GM23248 (cell line): Measurements from ENCODE around the gene NRF1. TPM values are rescaled to one million over a fixed set of nuclear protein-coding genes. Genes with fewer than 3 reads are reported as not detected.
"Not testable (repeated sequence)": the region's sequence is repeated elsewhere in the genome, so short reads cannot be mapped to it uniquely, and the experiment has no call there.

Experiments used
- DNase-seq: peaks from one replicate; pipeline ENCODE4 v3.0.0-alpha.2; 2015
- H2AFZ ChIP-seq: fragments of 200-600 bp; sonication (generic); 2 replicates; pipeline ENCODE4 v1.6.1; 2016; ENCODE audit warnings: antibody characterized with exemption
- H3F3A ChIP-seq: fragments of 200-600 bp; sonication (generic); 2 replicates; pipeline ENCODE4 v1.6.1; 2016; ENCODE audit warnings: mild to moderate bottlenecking, antibody characterized with exemption, mixed run types; ENCODE audit not compliant: insufficient read depth
- H3K27ac ChIP-seq: fragments of 200-600 bp; sonication (generic); 2 replicates; pipeline ENCODE4 v1.5.1; 2016; ENCODE audit warnings: mild to moderate bottlenecking
- H3K27me3 ChIP-seq: fragments of 200-600 bp; sonication (generic); replicated peaks from 2 replicates; pipeline ENCODE4 v1.6.1; 2016; ENCODE audit warnings: mild to moderate bottlenecking; ENCODE audit not compliant: insufficient read depth
- H3K36me3 ChIP-seq: fragments of 200-600 bp; sonication (generic); 2 replicates; pipeline ENCODE4 v1.6.1; 2016; ENCODE audit warnings: low read depth, mild to moderate bottlenecking
- H3K4me1 ChIP-seq: fragments of 200-600 bp; sonication (generic); 2 replicates; pipeline ENCODE4 v1.6.1; 2016; ENCODE audit warnings: mild to moderate bottlenecking; ENCODE audit not compliant: insufficient read depth
- H3K4me2 ChIP-seq: fragments of 200-600 bp; sonication (generic); one replicate; pipeline ENCODE4 v1.6.1; 2016; ENCODE audit warnings: mild to moderate bottlenecking; ENCODE audit not compliant: unreplicated experiment
- H3K4me3 ChIP-seq: fragments of 200-600 bp; sonication (generic); 2 replicates; pipeline ENCODE4 v1.5.1; 2016; ENCODE audit warnings: mild to moderate bottlenecking
- H3K79me2 ChIP-seq: fragments of 200-600 bp; sonication (generic); 2 replicates; pipeline ENCODE4 v1.6.1; 2016; ENCODE audit warnings: mild to moderate bottlenecking; ENCODE audit not compliant: insufficient read depth
- H3K9ac ChIP-seq: fragments of 200-600 bp; sonication (generic); 2 replicates; pipeline ENCODE4 v1.6.1; 2016; ENCODE audit warnings: mild to moderate bottlenecking
- H3K9me2 ChIP-seq: fragments of 200-600 bp; sonication (generic); 2 replicates; pipeline ENCODE4 v1.6.1; 2016; ENCODE audit warnings: mixed run types, mild to moderate bottlenecking, moderate library complexity; ENCODE audit not compliant: insufficient read depth
- H3K9me3 ChIP-seq: fragments of 200-600 bp; sonication (generic); one replicate; pipeline ENCODE4 v1.6.1; 2017; ENCODE audit warnings: low read depth
- H4K20me1 ChIP-seq: fragments of 200-600 bp; sonication (generic); 2 replicates; pipeline ENCODE4 v1.6.0; 2016; ENCODE audit not compliant: insufficient read depth
- EZH2 ChIP-seq: fragments of 200-600 bp; sonication (generic); IDR thresholded peaks from 2 replicates; pipeline ENCODE4 v1.6.1; 2018; ENCODE audit warnings: antibody characterized with exemption, mild to moderate bottlenecking; ENCODE audit not compliant: insufficient read depth, poor library complexity, severe bottlenecking
- EZH2phosphoT487 ChIP-seq: fragments of 200-600 bp; sonication (generic); IDR thresholded peaks from 2 replicates; pipeline ENCODE4 v1.6.1; 2018; ENCODE audit warnings: antibody characterized with exemption, moderate library complexity, mild to moderate bottlenecking, low read depth; ENCODE audit not compliant: insufficient read depth
- WGBS, 2 experiments: methylation state at CpG; one replicate each; pipeline ENCODE4 v1.1.6; 2015 to 2017; ENCODE audit warnings: low lambda C conversion rate in 2 of 2, low coverage in 1 of 2; ENCODE audit errors: missing lambda C conversion rate in 2 of 2; 5-methylcytosine and 5-hydroxymethylcytosine counted together
- in situ Hi-C: fragments of 300-500 bp; cut with MboI; formaldehyde crosslinking; loops from 2 replicates; pipeline ENCODE4 v1.15.0; 2020
- polyA plus RNA-seq: library from polyadenylated mRNA; unstranded; fragments of >200 nt; fragmentation: Nextera tagmentation; extraction: Ambion mirVana; gene quantifications from 2 replicates; pipeline ENCODE4 v1.2.1, GENCODE V29; 2016
- total RNA-seq: library from RNA; depleted of rRNA; stranded (reverse); fragments of >200 nt; shearing (Covaris generic); gene quantifications from 2 replicates; pipeline ENCODE4 v1.2.3, GENCODE V29; 2014

Gene NRF1
- total and polyA plus RNA-seq, 2 experiments from 2014 or later: 3.5 to 11.1 TPM

DNA sequence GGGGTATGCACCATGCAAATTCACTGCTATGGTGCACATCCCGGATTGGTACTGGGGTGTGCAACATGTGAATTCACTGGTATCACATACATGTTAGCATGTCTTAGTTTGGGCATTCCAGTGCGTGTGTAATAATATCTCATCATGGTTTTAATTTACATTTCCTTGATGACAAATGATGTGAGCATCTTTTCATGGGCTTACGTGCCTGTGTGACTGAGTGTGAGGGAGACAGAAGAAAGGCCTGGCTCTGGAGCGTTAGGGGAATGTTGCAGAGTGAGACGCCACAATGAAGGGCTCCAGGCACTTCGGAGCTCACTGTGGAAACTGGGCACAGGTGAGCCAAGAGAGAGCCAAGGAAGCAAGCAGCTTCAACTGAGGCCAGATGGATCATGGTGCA is 178.6 kb downstream of the NRF1 start:
- 19 to 21% methylated on average over 6 of the region's 6 CpGs for whole genome bisulfite sequencing, 2 experiments
- in situ Hi-C loops: no loop called here
- H4K20me1 ChIP-seq: no peaks in the 10 kb centered on the region

GRCh38 chr7:129792721-129793120 is 181.2 kb downstream of the NRF1 start:
- Histone ChIP-seq H3K27ac (no peak overlapping the region), H3K79me2 (no peaks in the 10 kb centered on the region), H3K4me2 (no peak overlapping the region), H3F3A (0 out of 2 replicates have a peak, but pooled peaks cover 6% of the 10 kb centered on the region), H4K20me1 (no peaks in the 10 kb centered on the region), H3K4me1 (no peaks in the 10 kb centered on the region), H3K27me3 (no peaks in the 10 kb centered on the region), H3K9me3 (no peaks in the 10 kb centered on the region), H3K4me3 (no peak overlapping the region), H3K36me3 (no peaks in the 10 kb centered on the region), H3K9ac (no peak overlapping the region), H2AFZ (no peak overlapping the region), H3K9me2 (no peaks in the 10 kb centered on the region)
- in situ Hi-C loops: no loop called here
- DNase-seq: no peak
- TF ChIP-seq EZH2phosphoT487: no peak
- no peak for TF ChIP-seq EZH2
- WGBS, 2 experiments: 71 to 81% methylated on average over 9 of the region's 9 CpGs

More for the DNA sequence above, 178.6 kb downstream of the NRF1 start:
- no peaks in the 10 kb centered on the region for H3K9me2 ChIP-seq
- 0 out of 2 replicates have a peak, but pooled peaks cover 6% of the 10 kb centered on the region for H3F3A ChIP-seq
- H2AFZ ChIP-seq: no peak overlapping the region
- H3K4me3 ChIP-seq: no peak overlapping the region
- H3K27me3 ChIP-seq: peaks cover 23% of the 10 kb centered on the region
- H3K4me2 ChIP-seq: no peak overlapping the region
- TF ChIP-seq EZH2phosphoT487 (no peak), EZH2 (no peak)
- peak; percentile 79 for DNase-seq
- no peak overlapping the region for H3K27ac ChIP-seq
- H3K79me2 ChIP-seq: no peaks in the 10 kb centered on the region
- H3K9ac ChIP-seq: no peak overlapping the region
- H3K36me3 ChIP-seq: no peaks in the 10 kb centered on the region
- no peaks in the 10 kb centered on the region for H3K9me3 ChIP-seq
- no peaks in the 10 kb centered on the region for H3K4me1 ChIP-seq

- 70 to 73% methylated on average over 9 of the region's 9 CpGs for WGBS, 2 experiments
- Histone ChIP-seq H3K9me2 (no peaks in the 10 kb centered on the region), H3K36me3 (no peaks in the 10 kb centered on the region), H3K27me3 (no peaks in the 10 kb centered on the region), H3K27ac (no peak overlapping the region), H3K79me2 (no peaks in the 10 kb centered on the region), H3K4me1 (no peaks in the 10 kb centered on the region), H3K4me2 (no peak overlapping the region), H3K4me3 (no peak overlapping the region), H4K20me1 (no peaks in the 10 kb centered on the region), H3F3A (0 out of 2 replicates have a peak, but pooled peaks cover 6% of the 10 kb centered on the region), H2AFZ (no peak overlapping the region), H3K9ac (no peak overlapping the region), H3K9me3 (no peaks in the 10 kb centered on the region)
- DNase-seq: no peak
- in situ Hi-C loops: no loop called here
- no peak for TF ChIP-seq EZH2
- no peak for TF ChIP-seq EZH2phosphoT487
Measured at GRCh38 chr7:129793506-129794310, 182.2 kb downstream of the NRF1 start.

GRCh38 chr7:129794461-129794860 is 182.9 kb downstream of the NRF1 start:
- H3K9ac ChIP-seq, H3K27ac ChIP-seq, H3K4me3 ChIP-seq, DNase-seq, H4K20me1 ChIP-seq, H2AFZ ChIP-seq, in situ Hi-C loops, H3K4me2 ChIP-seq, H3F3A ChIP-seq, H3K4me1 ChIP-seq, H3K79me2 ChIP-seq, H3K9me2 ChIP-seq, H3K9me3 ChIP-seq, H3K36me3 ChIP-seq, H3K27me3 ChIP-seq: not testable (repeated sequence)
- WGBS, 2 experiments: 75 to 81% methylated on average over 9 of the region's 9 CpGs
